Panc1 (cell line): ENCODE data around the gene PRODH2.

Experiments used
- CTCF ChIP-seq: fragments of 450-650 bp; IDR thresholded peaks from 2 replicates; pipeline ENCODE4 v1.5.1; 2017; ENCODE audit warnings: mild to moderate bottlenecking
- POLR2AphosphoS5 ChIP-seq: IDR thresholded peaks from 2 replicates; pipeline ENCODE4 v1.6.1; 2012; ENCODE audit warnings: mild to moderate bottlenecking, low read depth, low read length, moderate library complexity
- SIN3A ChIP-seq: IDR thresholded peaks from 2 replicates; pipeline ENCODE4 v1.6.1; 2012; ENCODE audit warnings: low read depth, mild to moderate bottlenecking, low read length, moderate library complexity, borderline replicate concordance; ENCODE audit not compliant: insufficient read depth
- TCF7L2 ChIP-seq: IDR thresholded peaks from 2 replicates; pipeline ENCODE4 v1.6.1; 2011; ENCODE audit warnings: mild to moderate bottlenecking, low read depth, low read length, inconsistent platforms
- TF ChIP-seq, protein P1 (sequence below), 2 experiments: IDR thresholded peaks; 2 replicates each; pipeline ENCODE4 v1.6.1; 2011 to 2012; ENCODE audit warnings: low read depth in 2 of 2, control low read depth in 1 of 2, low read length in 1 of 2, mild to moderate bottlenecking in 1 of 2, moderate library complexity in 1 of 2; ENCODE audit not compliant: insufficient read depth in 1 of 2

GRCh38 chr19:35816846-35817245 lies 4.2 kb upstream of the PRODH2 start:
- TF ChIP-seq CTCF = no peak
- TF ChIP-seq, protein P1, sequence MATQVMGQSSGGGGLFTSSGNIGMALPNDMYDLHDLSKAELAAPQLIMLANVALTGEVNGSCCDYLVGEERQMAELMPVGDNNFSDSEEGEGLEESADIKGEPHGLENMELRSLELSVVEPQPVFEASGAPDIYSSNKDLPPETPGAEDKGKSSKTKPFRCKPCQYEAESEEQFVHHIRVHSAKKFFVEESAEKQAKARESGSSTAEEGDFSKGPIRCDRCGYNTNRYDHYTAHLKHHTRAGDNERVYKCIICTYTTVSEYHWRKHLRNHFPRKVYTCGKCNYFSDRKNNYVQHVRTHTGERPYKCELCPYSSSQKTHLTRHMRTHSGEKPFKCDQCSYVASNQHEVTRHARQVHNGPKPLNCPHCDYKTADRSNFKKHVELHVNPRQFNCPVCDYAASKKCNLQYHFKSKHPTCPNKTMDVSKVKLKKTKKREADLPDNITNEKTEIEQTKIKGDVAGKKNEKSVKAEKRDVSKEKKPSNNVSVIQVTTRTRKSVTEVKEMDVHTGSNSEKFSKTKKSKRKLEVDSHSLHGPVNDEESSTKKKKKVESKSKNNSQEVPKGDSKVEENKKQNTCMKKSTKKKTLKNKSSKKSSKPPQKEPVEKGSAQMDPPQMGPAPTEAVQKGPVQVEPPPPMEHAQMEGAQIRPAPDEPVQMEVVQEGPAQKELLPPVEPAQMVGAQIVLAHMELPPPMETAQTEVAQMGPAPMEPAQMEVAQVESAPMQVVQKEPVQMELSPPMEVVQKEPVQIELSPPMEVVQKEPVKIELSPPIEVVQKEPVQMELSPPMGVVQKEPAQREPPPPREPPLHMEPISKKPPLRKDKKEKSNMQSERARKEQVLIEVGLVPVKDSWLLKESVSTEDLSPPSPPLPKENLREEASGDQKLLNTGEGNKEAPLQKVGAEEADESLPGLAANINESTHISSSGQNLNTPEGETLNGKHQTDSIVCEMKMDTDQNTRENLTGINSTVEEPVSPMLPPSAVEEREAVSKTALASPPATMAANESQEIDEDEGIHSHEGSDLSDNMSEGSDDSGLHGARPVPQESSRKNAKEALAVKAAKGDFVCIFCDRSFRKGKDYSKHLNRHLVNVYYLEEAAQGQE (IDR thresholded peaks at IDR 0.05; ENCODE audit: insufficient read depth in 1 of 2, low read depth in 2 of 2, low read length in 1 of 2) = no peak
- no peak for TF ChIP-seq TCF7L2
- TF ChIP-seq POLR2AphosphoS5 = no peak
- no peak for TF ChIP-seq SIN3A
